Loucy (cell line): ENCODE data around the gene SNX7.

Experiments used
- EZH2phosphoT487 ChIP-seq: fragments of 200-600 bp; IDR thresholded peaks from 2 replicates; pipeline ENCODE4 v1.6.1; 2018; ENCODE audit warnings: antibody characterized with exemption, mild to moderate bottlenecking, moderate library complexity, borderline replicate concordance
- TF ChIP-seq, protein P1 (sequence below): fragments of 200-600 bp; sonication (generic); conservative IDR thresholded peaks from 2 replicates; pipeline ENCODE4 v1.5.1; 2014; ENCODE audit warnings: mild to moderate bottlenecking, antibody characterized with exemption, low read length

DNA sequence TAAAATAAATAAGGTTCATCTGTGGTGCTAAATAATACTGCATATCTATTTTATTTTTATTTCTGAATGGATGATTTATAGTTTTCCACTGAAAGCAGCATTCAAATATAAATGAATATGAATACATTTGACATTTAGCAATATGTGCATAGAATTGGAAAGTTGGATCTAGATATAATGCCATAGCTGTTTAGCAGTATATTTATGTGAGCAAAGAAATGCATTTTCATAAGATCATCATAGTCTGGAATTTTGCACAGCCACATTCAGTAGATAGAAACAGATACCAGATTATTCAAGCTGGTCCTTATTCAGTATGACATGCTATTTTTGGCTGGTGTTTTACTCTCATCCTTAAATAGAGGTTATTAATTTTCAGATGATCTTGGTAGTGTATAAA, 46.0 kb downstream of the SNX7 start:
- TF ChIP-seq, protein P1, sequence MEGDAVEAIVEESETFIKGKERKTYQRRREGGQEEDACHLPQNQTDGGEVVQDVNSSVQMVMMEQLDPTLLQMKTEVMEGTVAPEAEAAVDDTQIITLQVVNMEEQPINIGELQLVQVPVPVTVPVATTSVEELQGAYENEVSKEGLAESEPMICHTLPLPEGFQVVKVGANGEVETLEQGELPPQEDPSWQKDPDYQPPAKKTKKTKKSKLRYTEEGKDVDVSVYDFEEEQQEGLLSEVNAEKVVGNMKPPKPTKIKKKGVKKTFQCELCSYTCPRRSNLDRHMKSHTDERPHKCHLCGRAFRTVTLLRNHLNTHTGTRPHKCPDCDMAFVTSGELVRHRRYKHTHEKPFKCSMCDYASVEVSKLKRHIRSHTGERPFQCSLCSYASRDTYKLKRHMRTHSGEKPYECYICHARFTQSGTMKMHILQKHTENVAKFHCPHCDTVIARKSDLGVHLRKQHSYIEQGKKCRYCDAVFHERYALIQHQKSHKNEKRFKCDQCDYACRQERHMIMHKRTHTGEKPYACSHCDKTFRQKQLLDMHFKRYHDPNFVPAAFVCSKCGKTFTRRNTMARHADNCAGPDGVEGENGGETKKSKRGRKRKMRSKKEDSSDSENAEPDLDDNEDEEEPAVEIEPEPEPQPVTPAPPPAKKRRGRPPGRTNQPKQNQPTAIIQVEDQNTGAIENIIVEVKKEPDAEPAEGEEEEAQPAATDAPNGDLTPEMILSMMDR = no peak
- no peak for TF ChIP-seq EZH2phosphoT487
